ENCODE measurements around the gene SCYGR7.

GRCh38 chr2:227759411-227760118 is 31.4 kb downstream of the SCYGR7 start:
- TF ChIP-seq POLR2A (IDR thresholded peaks at IDR 0.05) (no peak), CTCF (IDR thresholded peaks at IDR 0.05) (no peak)
